Glomerular visceral epithelial cell (primary cell): ENCODE measurements around the gene CGA.

Experiments
- DNase-seq: peaks from one replicate; pipeline ENCODE4 v3.0.0-alpha.2; 2016; ENCODE audit errors: extremely low spot score

CGA gene

DNA sequence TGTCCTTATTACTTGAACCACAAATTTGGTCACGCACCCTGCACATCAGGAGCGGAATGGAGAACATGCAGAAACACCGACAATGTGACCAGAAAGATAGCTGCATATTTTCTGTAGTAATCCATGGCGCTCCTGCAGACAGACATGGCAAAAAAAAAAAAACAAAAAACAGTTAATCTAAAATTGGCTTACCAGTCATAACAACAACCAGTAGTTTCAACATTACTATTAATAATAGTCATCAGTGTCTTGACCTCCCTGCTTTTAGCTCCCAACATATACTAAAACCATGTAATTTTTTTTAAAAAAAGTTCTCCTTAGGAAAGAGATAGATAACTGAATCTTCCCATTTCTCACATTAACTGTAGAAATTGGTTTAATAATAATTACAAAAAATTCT is 6.8 kb downstream of the CGA start:
- DNase-seq, result no peak

- DNase-seq, result no peak
Measured at GRCh38 chr6:87082160-87082721, 12.7 kb downstream of the CGA start.

- peak; percentile 64 for DNase-seq
Measured at GRCh38 chr6:87078983-87079616, 15.8 kb downstream of the CGA start.

DNA sequence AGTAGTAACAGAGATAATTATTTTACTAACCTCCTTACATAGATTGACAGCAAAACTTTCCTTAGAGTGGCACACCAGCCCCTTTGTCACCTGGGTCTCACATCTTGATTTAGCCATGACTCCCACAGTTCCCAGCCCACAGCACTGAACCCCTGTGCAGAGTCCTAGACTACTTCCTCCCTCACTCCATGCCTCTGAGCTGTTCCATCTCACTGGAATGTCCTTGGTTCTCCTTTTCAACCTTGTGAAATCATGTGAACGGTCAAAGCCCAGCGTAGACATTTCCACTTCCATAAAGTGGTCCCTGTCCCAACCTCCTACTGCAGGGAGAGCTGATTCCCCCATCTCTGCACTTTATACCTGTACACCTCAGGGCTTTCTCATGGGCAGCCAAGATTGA is 19.7 kb downstream of the CGA start:
- DNase-seq, result no peak

- DNase-seq, result peak; percentile 66
Measured at GRCh38 chr6:87074101-87074621, 20.7 kb downstream of the CGA start.

DNA sequence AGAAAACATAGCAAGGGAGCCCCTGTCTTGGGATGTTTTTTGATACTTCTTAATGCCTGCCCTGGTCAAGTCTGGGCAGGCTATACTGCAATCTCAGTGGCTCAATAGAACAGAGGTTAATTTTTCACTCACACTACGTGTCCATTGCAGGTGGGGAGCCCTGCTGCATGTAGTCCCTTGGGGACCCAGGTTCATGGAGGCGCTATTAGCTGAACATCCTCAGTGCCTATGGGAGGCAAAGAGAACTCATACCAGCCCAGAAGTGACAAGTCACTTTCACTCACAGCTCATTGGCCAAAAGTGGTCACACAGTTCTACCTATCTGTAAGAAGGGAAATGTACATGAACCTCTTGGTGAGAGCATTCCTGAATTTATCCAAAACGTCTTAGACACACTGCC is 23.2 kb downstream of the CGA start:
- no peak for DNase-seq

DNA sequence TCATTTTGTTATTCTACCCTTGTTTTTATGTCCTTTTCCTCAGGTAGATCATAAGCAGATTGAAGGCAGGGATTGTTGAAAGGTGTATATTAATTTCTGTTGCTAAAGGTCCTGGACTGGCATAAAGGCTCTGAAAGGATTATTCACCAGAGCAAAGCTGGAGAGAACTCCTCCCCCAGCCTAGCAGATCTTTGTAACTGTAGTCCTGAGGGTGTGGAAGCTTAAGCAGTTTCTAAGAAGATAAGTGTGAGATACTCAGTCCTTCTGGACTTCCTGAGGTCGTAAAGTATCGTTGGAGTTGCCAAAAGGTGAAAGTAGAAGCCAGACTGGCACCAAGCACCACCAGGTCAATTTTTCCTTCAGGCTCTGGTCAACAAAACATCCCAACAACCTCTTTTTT is 24.2 kb downstream of the CGA start:
- no peak for DNase-seq

GRCh38 chr6:87068795-87069194 is 26.1 kb downstream of the CGA start:
- no peak for DNase-seq

DNA sequence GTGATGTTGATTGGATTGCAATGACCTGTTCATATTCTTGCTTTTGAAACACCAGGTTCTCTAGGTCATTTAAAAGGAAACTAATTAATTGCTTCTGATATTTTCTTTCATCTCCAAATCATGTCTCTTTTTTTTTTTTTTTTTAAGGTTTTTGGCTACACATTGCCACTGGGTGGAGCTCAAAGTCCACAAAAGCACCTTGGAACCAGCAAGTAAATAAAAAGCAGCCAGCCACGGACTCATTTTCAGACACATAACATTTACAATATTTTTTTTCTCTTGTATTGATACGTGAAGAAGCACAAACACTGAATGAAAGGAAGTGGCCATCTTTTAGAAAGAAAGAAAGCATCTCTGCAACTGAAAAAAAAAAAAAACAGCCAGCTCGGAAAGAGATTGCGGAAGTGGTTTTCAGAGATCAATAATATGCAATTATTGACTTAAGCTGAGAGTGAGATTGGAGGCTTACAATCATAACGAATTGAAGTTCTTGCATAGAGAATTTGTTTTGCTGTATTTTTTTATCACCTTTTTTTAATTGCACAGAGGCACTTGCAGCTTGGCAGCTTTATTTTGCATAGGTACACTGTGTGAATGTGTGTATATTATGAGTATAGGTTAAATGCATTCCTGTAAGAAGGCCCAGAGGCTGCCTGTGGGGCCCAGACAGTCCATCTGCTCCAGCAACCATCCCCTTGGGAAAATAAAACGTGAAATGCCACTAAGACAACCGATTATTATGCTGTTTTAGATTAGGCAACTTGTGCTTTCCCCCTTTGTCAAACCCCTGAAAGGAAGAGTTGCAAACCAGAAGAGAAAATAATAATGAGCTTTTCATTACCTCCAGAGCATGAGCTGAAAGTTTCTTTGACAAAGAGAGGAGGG is 28.2 kb downstream of the CGA start:
- peak; percentile 59 for DNase-seq

DNA sequence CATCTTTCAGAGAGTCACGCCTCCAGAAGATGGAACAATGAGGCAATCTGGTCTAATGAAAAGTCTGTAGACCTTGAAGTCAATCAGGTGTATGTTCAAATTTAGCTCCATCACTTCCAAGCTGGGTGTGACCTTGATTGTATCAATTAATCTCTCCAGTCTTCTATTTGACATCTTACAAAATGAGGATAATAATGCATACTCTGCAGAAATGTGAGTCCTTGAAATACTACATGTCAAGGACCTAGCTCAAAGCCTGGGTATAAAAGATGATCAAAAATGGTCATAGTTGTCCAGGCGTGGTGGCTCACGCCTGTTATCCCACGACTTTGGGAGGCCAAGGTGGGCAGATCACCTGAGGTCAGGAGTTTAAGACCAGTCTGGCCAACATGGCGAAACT is 29.8 kb downstream of the CGA start:
- DNase-seq, result no peak

- no peak for DNase-seq
Measured at GRCh38 chr6:87059943-87060342, 35.0 kb downstream of the CGA start.

GRCh38 chr6:87054143-87054833 is 40.6 kb downstream of the CGA start:
- DNase-seq, result no peak

DNA sequence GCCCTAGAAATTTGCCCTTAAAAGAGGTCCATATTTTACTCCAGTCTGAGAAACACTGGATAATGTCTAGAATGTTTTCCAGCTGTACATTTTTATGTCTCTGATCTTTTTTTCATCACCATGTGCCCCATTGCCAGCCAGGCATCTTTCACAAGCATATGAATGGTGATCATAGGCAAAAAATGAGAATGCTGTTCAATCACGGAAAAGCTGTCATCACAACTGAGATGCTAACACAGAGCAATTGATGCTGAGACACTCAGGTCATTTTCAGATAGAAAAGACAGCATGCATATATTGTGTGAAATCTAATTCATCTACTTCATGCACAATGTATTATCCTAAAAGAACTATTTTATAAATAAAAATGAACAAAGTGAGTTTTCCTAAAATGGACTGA is 41.6 kb downstream of the CGA start:
- no peak for DNase-seq

GRCh38 chr6:87049779-87050178 is 45.1 kb downstream of the CGA start:
- DNase-seq, result no peak

DNA sequence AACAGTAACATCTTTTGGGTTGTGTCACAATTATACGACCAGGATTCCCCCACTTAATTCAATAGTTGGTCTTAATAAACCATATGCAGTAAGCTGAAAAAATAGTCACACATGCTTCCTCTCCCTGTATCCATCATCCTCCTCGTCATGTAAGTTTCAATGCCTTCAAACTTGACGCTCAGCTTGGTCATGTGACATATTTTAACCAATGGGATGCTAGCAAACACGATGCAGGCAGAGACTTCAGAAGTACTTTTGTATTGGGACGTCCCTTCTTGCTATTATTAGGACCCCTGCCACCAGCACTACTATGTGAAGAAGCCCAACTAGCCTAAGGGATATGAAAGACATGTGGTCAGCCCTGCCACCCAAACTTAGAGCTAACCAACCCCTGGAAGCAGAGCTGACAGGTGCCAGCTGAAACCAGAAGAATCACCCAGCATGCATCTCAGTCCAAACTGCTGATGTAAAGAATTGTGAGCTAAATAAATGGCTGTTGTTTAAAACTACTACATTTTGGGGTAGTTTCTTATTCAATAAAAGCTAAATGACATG is 49.3 kb downstream of the CGA start:
- DNase-seq, result no peak

DNA sequence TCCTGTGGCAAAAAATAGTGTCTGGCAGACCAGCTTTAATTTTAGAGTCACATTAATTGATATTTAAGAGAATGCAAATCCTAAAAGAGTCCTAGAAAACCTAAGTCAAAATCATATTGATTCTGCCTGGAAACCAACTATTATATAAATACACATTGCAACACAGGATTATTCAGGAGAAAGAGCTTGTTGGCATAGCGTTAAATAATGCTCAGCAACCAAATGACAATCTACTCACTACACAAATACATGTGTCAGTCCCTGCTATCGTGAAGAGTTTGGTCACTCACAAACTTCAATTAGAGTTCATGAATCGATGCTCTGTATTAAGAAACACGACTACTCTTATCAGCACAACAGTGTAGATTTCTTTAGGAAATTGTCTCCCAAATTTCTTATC is 54.2 kb downstream of the CGA start:
- DNase-seq, result no peak
